A673 (cell line): Measurements from ENCODE around the gene PTX4. TPM values are rescaled to one million over a fixed set of nuclear protein-coding genes. Genes with fewer than 3 reads are reported as not detected.

ENCODE experiments used
- BruUV-seq: library from RNA; stranded (reverse); fragments of 400-500 nt; replicated peaks from 2 replicates; lab custom pipeline; 2021; lab: Mats Ljungman, UMichigan
- CTCF ChIA-PET: fragments of 300-600 bp; sonication (Branson Sonifier 250); formaldehyde crosslinking; loops from one replicate; lab custom pipeline; 2022; ENCODE audit warnings: antibody characterized with exemption; lab: Charles Lee
- POLR2A ChIA-PET: fragments of 300-600 bp; sonication (Branson Sonifier 250); formaldehyde crosslinking; loops from one replicate; lab custom pipeline; 2022; ENCODE audit warnings: antibody characterized with exemption; ENCODE audit not compliant: low non-redundant PET; lab: Charles Lee
- DNase-seq: peaks from one replicate; pipeline ENCODE4 v3.0.0-alpha.2; 2015; ENCODE audit warnings: low spot score
- H3K27ac ChIP-seq: fragments of 200-600 bp; sonication (generic); 2 replicates; pipeline ENCODE4 v1.5.1; 2016; ENCODE audit warnings: mixed run types, low read depth, mild to moderate bottlenecking, mixed read lengths, antibody characterized with exemption, low read length; ENCODE audit not compliant: poor library complexity, severe bottlenecking
- H3K27me3 ChIP-seq: fragments of 200-600 bp; sonication (generic); replicated peaks from 2 replicates; pipeline ENCODE4 v1.6.1; 2017; ENCODE audit warnings: mixed run types, low read depth, mild to moderate bottlenecking, mixed read lengths, antibody characterized with exemption, low read length; ENCODE audit not compliant: insufficient read depth, poor library complexity
- H3K36me3 ChIP-seq: fragments of 200-600 bp; sonication (generic); 2 replicates; pipeline ENCODE4 v1.6.1; 2016; ENCODE audit warnings: mixed run types, mild to moderate bottlenecking, mixed read lengths, antibody characterized with exemption, low read length; ENCODE audit not compliant: insufficient read depth, poor library complexity, severe bottlenecking
- H3K4me1 ChIP-seq: fragments of 200-600 bp; sonication (generic); 2 replicates; pipeline ENCODE4 v1.6.1; 2017; ENCODE audit warnings: mixed run types, mild to moderate bottlenecking, mixed read lengths, antibody characterized with exemption, low read length; ENCODE audit not compliant: insufficient read depth, poor library complexity, severe bottlenecking
- H3K4me3 ChIP-seq: fragments of 200-600 bp; sonication (generic); 2 replicates; pipeline ENCODE4 v1.5.1; 2016; ENCODE audit warnings: low read depth, mixed run types, mild to moderate bottlenecking, mixed read lengths, low read length; ENCODE audit not compliant: poor library complexity, severe bottlenecking
- H3K9me3 ChIP-seq: fragments of 200-600 bp; sonication (generic); 2 replicates; pipeline ENCODE4 v1.6.1; 2016; ENCODE audit warnings: mixed run types, low read depth, mild to moderate bottlenecking, mixed read lengths, antibody characterized with exemption, low read length; ENCODE audit not compliant: poor library complexity, severe bottlenecking
- EZH2 ChIP-seq: fragments of 200-600 bp; sonication (generic); IDR thresholded peaks from 2 replicates; pipeline ENCODE4 v1.6.1; 2017; ENCODE audit warnings: borderline replicate concordance, low read depth, mild to moderate bottlenecking, mixed read lengths, antibody characterized with exemption, low read length; ENCODE audit not compliant: poor library complexity, severe bottlenecking
- intact Hi-C: fragments of 100-400 bp; cut with micrococcal nuclease; formaldehyde crosslinking; loops from one replicate; pipeline ENCODE4 v1.10.0; 2022; ENCODE audit not compliant: unreplicated experiment
- total RNA-seq: library from RNA; stranded (reverse); gene quantifications from 2 replicates; pipeline ENCODE4 v1.2.3, GENCODE V29; 2021
- TF ChIP-seq, protein P1 (sequence below): fragments of 300-800, 200-600 bp; sonication (generic); conservative IDR thresholded peaks from 2 replicates; pipeline ENCODE4 v1.5.1; 2017; ENCODE audit warnings: low read depth, mild to moderate bottlenecking, antibody characterized with exemption, low read length, moderate library complexity, mixed read lengths

The PTX4 gene
- total RNA-seq, 1 experiment from 2014 or later = not detected

DNA sequence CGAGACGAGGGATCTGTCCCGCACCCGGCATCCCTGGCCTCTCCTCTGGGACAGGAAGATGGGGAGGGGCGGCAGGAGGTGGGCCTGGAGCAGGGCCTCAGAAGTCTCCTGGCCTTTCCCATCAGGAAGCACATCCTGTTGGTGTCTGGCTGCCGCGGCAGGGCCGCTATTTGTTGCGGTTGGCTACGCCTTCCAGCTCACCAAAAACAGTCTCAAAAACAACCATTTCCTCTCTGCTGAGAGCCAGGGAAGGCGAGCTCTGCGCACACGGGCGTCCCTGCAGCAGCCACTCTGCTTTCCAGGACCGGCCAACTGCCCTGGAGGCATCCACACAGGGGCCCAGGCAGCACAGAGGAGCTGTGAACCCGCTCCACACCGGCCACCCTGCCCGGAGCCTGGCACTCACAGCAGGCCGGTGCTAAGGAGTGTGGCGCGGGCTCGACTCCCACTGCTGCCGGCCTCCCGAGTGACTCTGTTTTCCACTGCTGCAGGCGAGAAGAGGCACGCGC lies 44.8 kb upstream of the PTX4 start, which contains the start of gene TMEM204:
Gene TMEM204, plus strand, starts transcription at position 224 of the 509 bp plus-strand sequence. CDS start 610 bp downstream, outside the sequence.
- no TSS peak for BruUV-seq
- no peak for TF ChIP-seq EZH2
- TF ChIP-seq, protein P1, sequence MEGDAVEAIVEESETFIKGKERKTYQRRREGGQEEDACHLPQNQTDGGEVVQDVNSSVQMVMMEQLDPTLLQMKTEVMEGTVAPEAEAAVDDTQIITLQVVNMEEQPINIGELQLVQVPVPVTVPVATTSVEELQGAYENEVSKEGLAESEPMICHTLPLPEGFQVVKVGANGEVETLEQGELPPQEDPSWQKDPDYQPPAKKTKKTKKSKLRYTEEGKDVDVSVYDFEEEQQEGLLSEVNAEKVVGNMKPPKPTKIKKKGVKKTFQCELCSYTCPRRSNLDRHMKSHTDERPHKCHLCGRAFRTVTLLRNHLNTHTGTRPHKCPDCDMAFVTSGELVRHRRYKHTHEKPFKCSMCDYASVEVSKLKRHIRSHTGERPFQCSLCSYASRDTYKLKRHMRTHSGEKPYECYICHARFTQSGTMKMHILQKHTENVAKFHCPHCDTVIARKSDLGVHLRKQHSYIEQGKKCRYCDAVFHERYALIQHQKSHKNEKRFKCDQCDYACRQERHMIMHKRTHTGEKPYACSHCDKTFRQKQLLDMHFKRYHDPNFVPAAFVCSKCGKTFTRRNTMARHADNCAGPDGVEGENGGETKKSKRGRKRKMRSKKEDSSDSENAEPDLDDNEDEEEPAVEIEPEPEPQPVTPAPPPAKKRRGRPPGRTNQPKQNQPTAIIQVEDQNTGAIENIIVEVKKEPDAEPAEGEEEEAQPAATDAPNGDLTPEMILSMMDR = no peak
- DNase-seq = no peak
- intact Hi-C loops = no loop called here
- ChIA-PET POLR2A (no interaction called here), CTCF (no interaction called here)
- H3K4me3 ChIP-seq = no peak within 1 kb of the TSS
- no peaks in the 10 kb centered on the region for H3K9me3 ChIP-seq
- no peaks in the 10 kb centered on the region for H3K36me3 ChIP-seq
- H3K27ac ChIP-seq = no peak within 1 kb of the TSS
- no peaks in the 10 kb centered on the region for H3K27me3 ChIP-seq
- no peaks in the 10 kb centered on the region for H3K4me1 ChIP-seq

DNA sequence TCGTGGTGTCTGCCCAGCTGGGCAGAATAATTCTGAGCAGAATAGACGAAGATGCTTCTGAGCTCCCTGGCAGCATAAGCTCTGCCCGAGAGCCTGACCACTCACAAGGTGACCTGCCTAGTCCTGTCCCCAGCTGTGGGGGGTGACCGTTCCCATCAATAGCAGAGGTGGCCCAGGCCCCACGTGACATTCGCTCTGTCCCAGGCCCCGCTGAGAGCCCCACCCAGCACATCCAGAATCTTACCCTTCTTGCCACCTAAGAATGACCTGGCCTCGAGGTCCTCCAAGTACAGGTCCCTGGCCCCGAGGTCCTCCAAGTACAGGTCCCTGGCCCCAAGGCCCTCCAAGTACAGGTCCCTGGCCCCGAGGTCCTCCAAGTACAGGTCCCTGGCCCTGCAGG lies 44.0 kb upstream of the PTX4 start:
- H3K4me1 ChIP-seq = no peaks in the 10 kb centered on the region
- intact Hi-C loops = no loop called here
- no peaks in the 10 kb centered on the region for H3K36me3 ChIP-seq
- no peak overlapping the region for H3K4me3 ChIP-seq
- no peak for DNase-seq
- no peaks in the 10 kb centered on the region for H3K27me3 ChIP-seq
- ChIA-PET CTCF (no interaction called here), POLR2A (no interaction called here)
- no peak overlapping the region for H3K27ac ChIP-seq
- no peak for TF ChIP-seq EZH2
- TF ChIP-seq, protein P1 = no peak
- no TSS peak for BruUV-seq
- H3K9me3 ChIP-seq = no peaks in the 10 kb centered on the region

DNA sequence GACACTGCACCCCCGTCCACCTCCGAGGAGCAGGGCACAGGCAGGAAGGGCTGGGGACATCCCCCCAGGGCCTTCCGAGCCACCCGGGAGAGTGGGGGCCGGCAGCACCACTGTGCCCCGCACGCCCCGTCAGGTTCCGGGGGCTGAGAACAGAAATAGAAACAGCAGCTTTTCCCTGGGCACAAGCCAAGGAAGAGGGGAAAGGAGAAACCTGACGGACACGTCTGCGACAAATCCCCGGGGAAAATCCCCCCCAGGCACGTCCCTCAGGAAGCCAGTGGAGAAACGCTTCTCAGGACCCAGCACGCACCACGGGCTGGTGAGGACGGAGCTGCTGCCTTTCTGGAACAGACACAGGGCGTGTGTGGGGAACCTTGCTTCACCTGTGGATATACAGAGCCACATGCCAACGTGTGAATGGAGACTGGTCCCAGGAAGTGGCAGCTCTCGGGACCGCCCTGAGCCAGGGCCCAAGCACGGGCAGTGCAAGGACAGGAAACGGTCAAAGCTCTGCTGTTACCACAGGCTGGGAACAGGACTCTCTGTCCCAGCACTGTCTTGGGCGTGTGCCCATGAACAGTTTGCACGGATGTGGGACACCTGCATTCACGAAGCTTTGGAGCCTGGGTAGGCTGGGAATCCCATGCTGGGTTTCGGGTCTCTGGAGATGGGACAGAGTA lies 43.5 kb upstream of the PTX4 start:
- no peaks in the 10 kb centered on the region for H3K27me3 ChIP-seq
- CTCF ChIA-PET = no interaction called here

More for the DNA sequence above, 43.5 kb upstream of the PTX4 start:
- no peaks in the 10 kb centered on the region for H3K36me3 ChIP-seq
- no peak overlapping the region for H3K27ac ChIP-seq
- no TSS peak for BruUV-seq
- DNase-seq = no peak
- no peaks in the 10 kb centered on the region for H3K4me1 ChIP-seq
- H3K9me3 ChIP-seq = no peaks in the 10 kb centered on the region
- intact Hi-C loops = no loop called here
- POLR2A ChIA-PET = no interaction called here
- H3K4me3 ChIP-seq = no peak overlapping the region
- TF ChIP-seq, protein P1 = no peak
- no peak for TF ChIP-seq EZH2
